K562 (cell line): ENCODE data around the gene BRD7. TPM values are rescaled to one million over a fixed set of nuclear protein-coding genes. Genes with fewer than 3 reads are reported as not detected.

Experiments
- ATAC-seq: fragments of 200-7000 bp; cut with Tn5 transposase; 3 replicates; pipeline ENCODE4 v1.9.1; 2020; ENCODE audit warnings: moderate library complexity
- BruUV-seq: library from RNA; stranded (reverse); fragments of 400-500 nt; replicated peaks from 2 replicates; lab custom pipeline; 2021; lab: Mats Ljungman, UMichigan
- CTCF ChIA-PET: fragments of 300-600 bp; formaldehyde crosslinking; extraction: SDS; loops from one replicate; lab custom pipeline; 2021; ENCODE audit warnings: low intra/inter-chr PET ratio; lab: Yijun Ruan, JAX
- POLR2A ChIA-PET: fragments of 300-600, 350-650 bp; sonication (Branson Sonifier 250); formaldehyde crosslinking; extraction: SDS; loops from one replicate; lab custom pipeline; 2021; ENCODE audit warnings: antibody characterized with exemption, inconsistent platforms; lab: Yijun Ruan, JAX
- DNase-seq, 4 experiments: peaks; one replicate each; pipeline versions ENCODE4 v3.0.0 to v3.0.0-alpha.2; 2011 to 2018; ENCODE audit warnings: low spot score in 3 of 4, mixed read lengths in 3 of 4; ENCODE audit errors: extremely low read depth in 1 of 4
- FAIRE-seq: peaks from 2 replicates; lab custom pipeline; 2011; peaks lifted over from hg19 to GRCh38; lab: Jason Lieb, UNC
- H2AFZ ChIP-seq: 2 replicates; pipeline ENCODE4 v1.6.0; 2011; ENCODE audit warnings: low read depth, low read length, control low read depth, inconsistent platforms
- H3K27ac ChIP-seq: fragments of 200-600 bp; 3 replicates; pipeline ENCODE4 v1.8.0; 2011; ENCODE audit warnings: low read depth, mild to moderate bottlenecking, control low read depth, inconsistent platforms, low read length, moderate library complexity, mixed read lengths; ENCODE audit errors: extremely low read depth
- H3K27me3 ChIP-seq, 2 experiments: fragments of 300-600 bp in 1 of 2; 2 replicates in 1 of 2; 3 replicates in 1 of 2; pipeline versions ENCODE4 v1.6.0 to v1.8.0; 2011; ENCODE audit warnings: inconsistent platforms in 2 of 2, low read length in 2 of 2, mild to moderate bottlenecking in 1 of 2, mixed read lengths in 1 of 2, moderate library complexity in 1 of 2; ENCODE audit not compliant: control insufficient read depth in 2 of 2, insufficient read depth in 2 of 2
- H3K36me3 ChIP-seq: fragments of 300-600 bp; 3 replicates; pipeline ENCODE4 v1.8.0; 2011; ENCODE audit warnings: mild to moderate bottlenecking, low read length, inconsistent platforms; ENCODE audit not compliant: control insufficient read depth, insufficient read depth
- H3K4me1 ChIP-seq, 2 experiments: fragments of 200-600 bp in 1 of 2; replicated peaks in 1 of 2; 2 replicates in 1 of 2; 3 replicates in 1 of 2; pipeline versions ENCODE4 v1.5.1 to v1.8.0; 2011; ENCODE audit warnings: inconsistent platforms in 2 of 2, low read length in 2 of 2, mild to moderate bottlenecking in 1 of 2, mixed read lengths in 1 of 2, moderate library complexity in 1 of 2; ENCODE audit not compliant: control insufficient read depth in 2 of 2, insufficient read depth in 2 of 2
- H3K4me2 ChIP-seq: 2 replicates; pipeline ENCODE4 v1.6.1; 2011; ENCODE audit warnings: low read length, control low read depth, inconsistent platforms, mixed read lengths; ENCODE audit not compliant: insufficient read depth
- H3K4me3 ChIP-seq: fragments of 200-600 bp; sonication (generic), shearing (Covaris generic); 2 replicates; pipeline ENCODE4 v1.5.1; 2016; ENCODE audit warnings: control low read depth, inconsistent platforms
- H3K79me2 ChIP-seq: fragments of 200-600 bp; 3 replicates; pipeline ENCODE4 v1.8.0; 2011; ENCODE audit warnings: low read length, inconsistent platforms; ENCODE audit not compliant: control insufficient read depth, insufficient read depth
- H3K9ac ChIP-seq, 2 experiments: 2 replicates each; pipeline versions ENCODE4 v1.6.0 to v1.6.1; 2011; ENCODE audit warnings: low read depth in 2 of 2, low read length in 2 of 2, control low read depth in 1 of 2, inconsistent platforms in 1 of 2, mild to moderate bottlenecking in 1 of 2, mixed read lengths in 1 of 2; ENCODE audit not compliant: insufficient read depth in 1 of 2
- H3K9me1 ChIP-seq: one replicate; pipeline ENCODE4 v1.6.0; 2011; ENCODE audit warnings: inconsistent platforms, mild to moderate bottlenecking, low read length, moderate library complexity; ENCODE audit not compliant: control insufficient read depth, insufficient read depth
- H3K9me3 ChIP-seq: replicated peaks from 2 replicates; pipeline ENCODE4 v1.5.1; 2011; ENCODE audit warnings: low read depth, low read length, inconsistent platforms; ENCODE audit not compliant: control insufficient read depth, insufficient read depth
- H4K20me1 ChIP-seq: replicated peaks from 2 replicates; pipeline ENCODE4 v1.6.1; 2011; ENCODE audit warnings: low read length, inconsistent platforms, mixed read lengths; ENCODE audit not compliant: control insufficient read depth, insufficient read depth
- ARID3B ChIP-seq: fragments of 250-450 bp; sonication (Bioruptor Pico); IDR thresholded peaks from 2 replicates; pipeline ENCODE4 v1.4.0; 2020; ENCODE audit warnings: borderline replicate concordance
- FOXJ3 ChIP-seq: sonication (generic); formaldehyde crosslinking; IDR thresholded peaks from 2 replicates; pipeline ENCODE4 v1.4.0; 2020; ENCODE audit warnings: mild to moderate bottlenecking, missing genetic modification reagents
- SIRT6 ChIP-seq: IDR thresholded peaks from one replicate; pipeline ENCODE4 v1.6.1; 2012; ENCODE audit warnings: low read depth, mild to moderate bottlenecking, control low read depth, inconsistent platforms, low read length, moderate library complexity
- ZNF143 ChIP-seq: sonication (generic); formaldehyde crosslinking; IDR thresholded peaks from 2 replicates; pipeline ENCODE4 v1.9.0; 2022; ENCODE audit warnings: mild to moderate bottlenecking, missing genetic modification reagents
- ZNF175 ChIP-seq: fragments of 200-800 bp; sonication (Bioruptor generic); IDR thresholded peaks from 2 replicates; pipeline ENCODE4 v1.6.1; 2016; ENCODE audit warnings: low read depth, mild to moderate bottlenecking, missing genetic modification characterization, missing compliant biosample characterization
- ZNF274 ChIP-seq: IDR thresholded peaks from 2 replicates; pipeline ENCODE4 v1.6.1; 2011; ENCODE audit warnings: low read depth, mild to moderate bottlenecking, low read length, moderate library complexity, borderline replicate concordance
- ZNF384 ChIP-seq: IDR thresholded peaks from 2 replicates; pipeline ENCODE4 v1.6.1; 2012; ENCODE audit warnings: low read depth, low read length, improper control_type of control experiment
- WGBS: fragments of 100-300 bp; shearing (Covaris generic); methylation state at CpG from one replicate; pipeline ENCODE4 v1.1.6; 2016; ENCODE audit warnings: low coverage, mixed read lengths; ENCODE audit not compliant: insufficient coverage; ENCODE audit errors: missing lambda C conversion rate; 5-methylcytosine and 5-hydroxymethylcytosine counted together
- in situ Hi-C: fragments of 300-500 bp; cut with MboI; formaldehyde crosslinking; loops from 4 replicates; pipeline ENCODE4 v1.15.0; 2018; ENCODE audit warnings: inconsistent platforms, mixed read lengths
- intact Hi-C: fragments of 100-400 bp; cut with micrococcal nuclease; formaldehyde crosslinking; loops from 2 replicates; pipeline ENCODE4 v1.14.2; 2022
- polyA plus RNA-seq, 8 experiments: library from polyadenylated mRNA; depleted of rRNA in 4 of 8; stranded (reverse) in 5 of 8; unstranded in 3 of 8; fragments of >200 nt; fragmentation: Nextera tagmentation in 2 of 8; fragmentation: Illumina TruSeq in 1 of 8; extraction: Ambion mirVana in 2 of 8; extraction: Trizol in 1 of 8; gene quantifications; 2 replicates each; pipeline versions ENCODE4 v1.2.1 to v1.2.3, GENCODE V29; 2011 to 2014; ENCODE audit warnings: inconsistent platforms in 1 of 8, missing spikeins in 1 of 8
- total RNA-seq, 7 experiments: library from RNA; depleted of rRNA in 6 of 7; stranded (reverse); fragments of >200 nt in 6 of 7; fragmentation: Illumina TruSeq in 2 of 7; extraction: Trizol in 2 of 7; gene quantifications; 2 replicates each; pipeline versions ENCODE4 v1.2.1 to v1.2.3, GENCODE V29; 2011 to 2021; ENCODE audit warnings: low replicate concordance in 1 of 7
- TF ChIP-seq, protein P1 (sequence below): fragments of 250-450 bp; sonication (Bioruptor Pico); IDR thresholded peaks from 2 replicates; pipeline ENCODE4 v1.4.0; 2020
- TF ChIP-seq, protein P2 (sequence below): sonication (generic); formaldehyde crosslinking; IDR thresholded peaks from 2 replicates; pipeline ENCODE4 v1.8.0; 2022; ENCODE audit warnings: mild to moderate bottlenecking, missing genetic modification reagents
- TF ChIP-seq, protein P3 (sequence below), 2 experiments: fragments of 200-800 bp in 1 of 2; sonication (Bioruptor generic) in 1 of 2; sonication (generic) in 1 of 2; formaldehyde crosslinking in 1 of 2; IDR thresholded peaks in 1 of 2; conservative IDR thresholded peaks in 1 of 2; 2 replicates each; pipeline versions ENCODE4 v1.5.0 to v1.6.1; 2016 to 2020; ENCODE audit warnings: missing compliant biosample characterization in 1 of 2, missing genetic modification characterization in 1 of 2, missing genetic modification reagents in 1 of 2
- TF ChIP-seq, protein P4 (sequence below), 2 experiments: IDR thresholded peaks; 2 replicates each; pipeline ENCODE4 v1.6.1; 2011; ENCODE audit warnings: borderline replicate concordance in 1 of 2, control low read depth in 1 of 2, low read depth in 1 of 2, low read length in 1 of 2, mild to moderate bottlenecking in 1 of 2, mixed read lengths in 1 of 2, moderate library complexity in 1 of 2; ENCODE audit not compliant: insufficient read depth in 1 of 2, insufficient read length in 1 of 2, poor library complexity in 1 of 2, severe bottlenecking in 1 of 2; ENCODE audit errors: extremely low read depth in 1 of 2

The BRD7 gene
- total and polyA plus RNA-seq, 9 of the 15 experiments (the other 6 are each of a cell fraction or from before 2014, with no cell fraction given): 20.6 to 101 (median 68.7) TPM

DNA sequence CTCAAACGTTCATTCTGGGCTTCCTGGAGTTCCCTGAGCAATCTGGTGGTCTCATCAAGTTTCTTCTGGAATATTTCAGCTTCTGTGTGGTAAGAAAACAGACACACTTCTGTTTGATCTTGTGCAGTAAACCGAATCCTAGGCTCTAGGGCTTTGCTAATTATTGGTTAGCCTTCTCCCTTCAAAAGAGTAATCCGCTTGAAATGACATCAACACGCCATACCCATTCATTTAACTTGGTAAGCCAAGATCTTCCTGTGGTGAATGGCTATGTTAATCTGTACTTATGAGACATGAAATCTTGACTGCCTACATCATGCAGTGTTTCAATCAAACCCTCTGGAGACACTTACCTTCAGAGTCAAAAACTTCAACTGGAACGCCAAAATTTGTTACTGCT is 48.5 kb downstream of the BRD7 start (continued):
- TF ChIP-seq, protein P1, sequence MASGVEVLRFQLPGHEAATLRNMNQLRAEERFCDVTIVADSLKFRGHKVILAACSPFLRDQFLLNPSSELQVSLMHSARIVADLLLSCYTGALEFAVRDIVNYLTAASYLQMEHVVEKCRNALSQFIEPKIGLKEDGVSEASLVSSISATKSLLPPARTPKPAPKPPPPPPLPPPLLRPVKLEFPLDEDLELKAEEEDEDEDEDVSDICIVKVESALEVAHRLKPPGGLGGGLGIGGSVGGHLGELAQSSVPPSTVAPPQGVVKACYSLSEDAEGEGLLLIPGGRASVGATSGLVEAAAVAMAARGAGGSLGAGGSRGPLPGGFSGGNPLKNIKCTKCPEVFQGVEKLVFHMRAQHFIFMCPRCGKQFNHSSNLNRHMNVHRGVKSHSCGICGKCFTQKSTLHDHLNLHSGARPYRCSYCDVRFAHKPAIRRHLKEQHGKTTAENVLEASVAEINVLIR (CRISPR knock-in tag): no peak

- peaks cover 3 to 13% of the 10 kb centered on the region in 2 experiments; a peak in 2 of 5 replicates for H3K4me1 ChIP-seq
- H3K27me3 ChIP-seq: no peaks in the 10 kb centered on the region
- H4K20me1 ChIP-seq: 0 out of 2 replicates have a peak, but pooled peaks cover 6% of the 10 kb centered on the region
- no peaks in the 10 kb centered on the region for H3K9me3 ChIP-seq
- WGBS: 95% methylated on average over 9 of the region's 9 CpGs
- POLR2A ChIA-PET: no interaction called here
- ATAC-seq: no peak
- H3K4me3 ChIP-seq: no peak overlapping the region
- H3K27ac ChIP-seq: no peak overlapping the region
- intact Hi-C loops: no loop called here
- TSS peak; percentile 16 for BruUV-seq
- FAIRE-seq: no peak
- no peak for DNase-seq
- no peaks in the 10 kb centered on the region for H3K9me1 ChIP-seq
- H3K79me2 ChIP-seq: no peaks in the 10 kb centered on the region
- no peak overlapping the region for H2AFZ ChIP-seq
- CTCF ChIA-PET: no interaction called here
- in situ Hi-C loops: no loop called here
- no peak overlapping the region for H3K4me2 ChIP-seq
- peaks cover 96% of the 10 kb centered on the region for H3K36me3 ChIP-seq
- H3K9ac ChIP-seq: no peak overlapping the region
- no peak for TF ChIP-seq ZNF175 (CRISPR knock-in tag)
- no peak for TF ChIP-seq SIRT6
- TF ChIP-seq, protein P2, sequence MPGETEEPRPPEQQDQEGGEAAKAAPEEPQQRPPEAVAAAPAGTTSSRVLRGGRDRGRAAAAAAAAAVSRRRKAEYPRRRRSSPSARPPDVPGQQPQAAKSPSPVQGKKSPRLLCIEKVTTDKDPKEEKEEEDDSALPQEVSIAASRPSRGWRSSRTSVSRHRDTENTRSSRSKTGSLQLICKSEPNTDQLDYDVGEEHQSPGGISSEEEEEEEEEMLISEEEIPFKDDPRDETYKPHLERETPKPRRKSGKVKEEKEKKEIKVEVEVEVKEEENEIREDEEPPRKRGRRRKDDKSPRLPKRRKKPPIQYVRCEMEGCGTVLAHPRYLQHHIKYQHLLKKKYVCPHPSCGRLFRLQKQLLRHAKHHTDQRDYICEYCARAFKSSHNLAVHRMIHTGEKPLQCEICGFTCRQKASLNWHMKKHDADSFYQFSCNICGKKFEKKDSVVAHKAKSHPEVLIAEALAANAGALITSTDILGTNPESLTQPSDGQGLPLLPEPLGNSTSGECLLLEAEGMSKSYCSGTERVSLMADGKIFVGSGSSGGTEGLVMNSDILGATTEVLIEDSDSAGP (CRISPR knock-in tag): no peak
- TF ChIP-seq, protein P3, sequence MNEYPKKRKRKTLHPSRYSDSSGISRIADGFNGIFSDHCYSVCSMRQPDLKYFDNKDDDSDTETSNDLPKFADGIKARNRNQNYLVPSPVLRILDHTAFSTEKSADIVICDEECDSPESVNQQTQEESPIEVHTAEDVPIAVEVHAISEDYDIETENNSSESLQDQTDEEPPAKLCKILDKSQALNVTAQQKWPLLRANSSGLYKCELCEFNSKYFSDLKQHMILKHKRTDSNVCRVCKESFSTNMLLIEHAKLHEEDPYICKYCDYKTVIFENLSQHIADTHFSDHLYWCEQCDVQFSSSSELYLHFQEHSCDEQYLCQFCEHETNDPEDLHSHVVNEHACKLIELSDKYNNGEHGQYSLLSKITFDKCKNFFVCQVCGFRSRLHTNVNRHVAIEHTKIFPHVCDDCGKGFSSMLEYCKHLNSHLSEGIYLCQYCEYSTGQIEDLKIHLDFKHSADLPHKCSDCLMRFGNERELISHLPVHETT (CRISPR knock-in tag; conservative IDR thresholded peaks at IDR 0.05 in 1 of 2, IDR thresholded peaks at IDR 0.05 in 1 of 2): no peak
- TF ChIP-seq ZNF143 (CRISPR knock-in tag): no peak
- no peak for TF ChIP-seq ZNF274
- no peak for TF ChIP-seq FOXJ3 (CRISPR knock-in tag)
- TF ChIP-seq, protein P4, sequence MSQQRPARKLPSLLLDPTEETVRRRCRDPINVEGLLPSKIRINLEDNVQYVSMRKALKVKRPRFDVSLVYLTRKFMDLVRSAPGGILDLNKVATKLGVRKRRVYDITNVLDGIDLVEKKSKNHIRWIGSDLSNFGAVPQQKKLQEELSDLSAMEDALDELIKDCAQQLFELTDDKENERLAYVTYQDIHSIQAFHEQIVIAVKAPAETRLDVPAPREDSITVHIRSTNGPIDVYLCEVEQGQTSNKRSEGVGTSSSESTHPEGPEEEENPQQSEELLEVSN (IDR thresholded peaks at IDR 0.05; ENCODE audit: borderline replicate concordance in 1 of 2, extremely low read depth in 1 of 2, insufficient read depth in 1 of 2, insufficient read length in 1 of 2, low read depth in 1 of 2, low read length in 1 of 2, poor library complexity in 1 of 2, severe bottlenecking in 1 of 2): no peak
- no peak for TF ChIP-seq ARID3B
- TF ChIP-seq ZNF384: no peak
Observed at GRCh38 chr16:50318796-50319578, 49.8 kb downstream of the BRD7 start.
